A673 (cell line): ENCODE data around the gene CLEC4F.

Experiments
- EZH2 ChIP-seq: fragments of 200-600 bp; sonication (generic); IDR thresholded peaks from 2 replicates; pipeline ENCODE4 v1.6.1; 2017; ENCODE audit warnings: borderline replicate concordance, low read depth, mild to moderate bottlenecking, mixed read lengths, antibody characterized with exemption, low read length; ENCODE audit not compliant: poor library complexity, severe bottlenecking
- TF ChIP-seq, protein P1 (sequence below): fragments of 300-800, 200-600 bp; sonication (generic); conservative IDR thresholded peaks from 2 replicates; pipeline ENCODE4 v1.5.1; 2017; ENCODE audit warnings: low read depth, mild to moderate bottlenecking, antibody characterized with exemption, low read length, moderate library complexity, mixed read lengths

DNA sequence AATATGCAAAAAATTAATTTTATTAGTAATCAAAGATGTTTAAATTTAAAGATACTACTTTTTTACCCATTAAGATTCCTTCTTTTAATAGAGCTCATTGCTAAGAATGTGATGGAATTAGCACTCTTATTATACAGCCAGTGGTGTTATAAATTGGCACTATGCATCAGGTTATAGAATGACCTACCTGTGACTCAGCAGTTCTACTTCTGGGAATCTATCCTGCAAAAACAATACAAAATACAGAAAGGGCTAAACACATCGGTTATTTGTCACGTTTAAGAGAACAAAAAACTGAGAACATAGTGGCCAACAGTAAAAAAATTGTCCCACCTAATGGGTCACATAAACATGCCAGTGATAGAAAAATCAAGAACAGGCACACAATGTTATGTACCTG lies 42.9 kb downstream of the CLEC4F start:
- TF ChIP-seq, protein P1, sequence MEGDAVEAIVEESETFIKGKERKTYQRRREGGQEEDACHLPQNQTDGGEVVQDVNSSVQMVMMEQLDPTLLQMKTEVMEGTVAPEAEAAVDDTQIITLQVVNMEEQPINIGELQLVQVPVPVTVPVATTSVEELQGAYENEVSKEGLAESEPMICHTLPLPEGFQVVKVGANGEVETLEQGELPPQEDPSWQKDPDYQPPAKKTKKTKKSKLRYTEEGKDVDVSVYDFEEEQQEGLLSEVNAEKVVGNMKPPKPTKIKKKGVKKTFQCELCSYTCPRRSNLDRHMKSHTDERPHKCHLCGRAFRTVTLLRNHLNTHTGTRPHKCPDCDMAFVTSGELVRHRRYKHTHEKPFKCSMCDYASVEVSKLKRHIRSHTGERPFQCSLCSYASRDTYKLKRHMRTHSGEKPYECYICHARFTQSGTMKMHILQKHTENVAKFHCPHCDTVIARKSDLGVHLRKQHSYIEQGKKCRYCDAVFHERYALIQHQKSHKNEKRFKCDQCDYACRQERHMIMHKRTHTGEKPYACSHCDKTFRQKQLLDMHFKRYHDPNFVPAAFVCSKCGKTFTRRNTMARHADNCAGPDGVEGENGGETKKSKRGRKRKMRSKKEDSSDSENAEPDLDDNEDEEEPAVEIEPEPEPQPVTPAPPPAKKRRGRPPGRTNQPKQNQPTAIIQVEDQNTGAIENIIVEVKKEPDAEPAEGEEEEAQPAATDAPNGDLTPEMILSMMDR, result no peak
- no peak for TF ChIP-seq EZH2
